H1 (cell line): ENCODE results near the gene TNFRSF8. TPM values are rescaled to one million over a fixed set of nuclear protein-coding genes. Genes with fewer than 3 reads are reported as not detected.

Experiments
- CTCF ChIA-PET: fragments of 300-600 bp; sonication (Branson Sonifier 250); formaldehyde crosslinking; loops from one replicate; lab custom pipeline; 2021; ENCODE audit not compliant: partially characterized antibody; lab: Charles Lee
- POLR2A ChIA-PET: fragments of 300-600 bp; sonication (Branson Sonifier 250); formaldehyde crosslinking; loops from one replicate; lab custom pipeline; 2021; ENCODE audit warnings: inconsistent platforms; ENCODE audit not compliant: partially characterized antibody; lab: Charles Lee
- DNase-seq, 2 experiments: peaks; one replicate each; pipeline versions ENCODE4 v3.0.0 to v3.0.0-alpha.2; 2010 to 2022; ENCODE audit warnings: low spot score in 2 of 2, low read depth in 1 of 2, mixed read lengths in 1 of 2
- FAIRE-seq: peaks from 2 replicates; lab custom pipeline; 2011; peaks lifted over from hg19 to GRCh38; lab: Jason Lieb, UNC
- H2AFZ ChIP-seq: 2 replicates; pipeline ENCODE4 v1.8.1; 2012; ENCODE audit warnings: low read length, inconsistent platforms
- H2AK5ac ChIP-seq: 2 replicates; pipeline ENCODE4 v1.6.1; 2013; ENCODE audit warnings: low read depth, low read length
- H2BK120ac ChIP-seq: replicated peaks from 2 replicates; pipeline ENCODE3; 2013; ENCODE audit warnings: low read depth, low read length, inconsistent platforms
- H2BK12ac ChIP-seq: 2 replicates; pipeline ENCODE4 v1.6.1; 2013; ENCODE audit warnings: low read depth, low read length
- H2BK15ac ChIP-seq: 2 replicates; pipeline ENCODE4 v1.6.1; 2013; ENCODE audit warnings: low read length
- H2BK20ac ChIP-seq: 2 replicates; pipeline ENCODE4 v1.6.1; 2013; ENCODE audit warnings: low read length
- H2BK5ac ChIP-seq: 2 replicates; pipeline ENCODE4 v1.6.1; 2013; ENCODE audit warnings: low read depth, low read length
- H3K14ac ChIP-seq: 2 replicates; pipeline ENCODE4 v1.6.1; 2013; ENCODE audit warnings: inconsistent platforms; ENCODE audit not compliant: insufficient read length
- H3K18ac ChIP-seq: 2 replicates; pipeline ENCODE4 v1.6.1; 2013; ENCODE audit warnings: low read length; ENCODE audit errors: extremely low read depth
- H3K23ac ChIP-seq: 2 replicates; pipeline ENCODE4 v1.6.1; 2013; ENCODE audit warnings: inconsistent platforms; ENCODE audit not compliant: insufficient read length
- H3K23me2 ChIP-seq: 2 replicates; pipeline ENCODE4 v1.6.1; 2013; ENCODE audit warnings: low read depth, low read length
- H3K27ac ChIP-seq: 2 replicates; pipeline ENCODE4 v1.6.1; 2011; ENCODE audit warnings: low read depth, low read length, inconsistent platforms
- H3K27me3 ChIP-seq, 4 experiments: replicated peaks in 1 of 4; 1 replicate in 1 of 4; 2 replicates in 3 of 4; pipeline versions ENCODE4 v1.6.1 to v1.8.1; 2011 to 2013; ENCODE audit warnings: low read length in 3 of 4, mild to moderate bottlenecking in 3 of 4, inconsistent platforms in 2 of 4, mixed read lengths in 2 of 4, moderate library complexity in 1 of 4; ENCODE audit not compliant: control insufficient read depth in 3 of 4, insufficient read depth in 3 of 4; ENCODE audit errors: extremely low read depth in 1 of 4
- H3K36me3 ChIP-seq, 4 experiments: 2 replicates each; pipeline versions ENCODE4 v1.6.1 to v1.8.1; 2011 to 2013; ENCODE audit warnings: mild to moderate bottlenecking in 4 of 4, low read length in 3 of 4, moderate library complexity in 2 of 4, control low read depth in 1 of 4, inconsistent platforms in 1 of 4; ENCODE audit not compliant: insufficient read depth in 4 of 4, control insufficient read depth in 2 of 4
- H3K4ac ChIP-seq: replicated peaks from 2 replicates; pipeline ENCODE3; 2013; ENCODE audit warnings: low read length, low read depth, mixed read lengths, inconsistent platforms; ENCODE audit not compliant: insufficient read length
- H3K4me1 ChIP-seq, 4 experiments: replicated peaks in 1 of 4; 1 replicate in 1 of 4; 2 replicates in 3 of 4; pipeline versions ENCODE4 v1.6.1 to v1.8.1; 2011 to 2013; ENCODE audit warnings: low read length in 3 of 4, inconsistent platforms in 2 of 4, mixed read lengths in 1 of 4; ENCODE audit not compliant: insufficient read depth in 4 of 4, control insufficient read depth in 3 of 4
- H3K4me2 ChIP-seq, 2 experiments: 2 replicates each; pipeline versions ENCODE4 v1.6.1 to v1.8.1; 2011 to 2013; ENCODE audit warnings: low read depth in 2 of 2, low read length in 2 of 2, control low read depth in 1 of 2, inconsistent platforms in 1 of 2, mild to moderate bottlenecking in 1 of 2; ENCODE audit not compliant: insufficient read depth in 1 of 2
- H3K4me3 ChIP-seq, 4 experiments: fragments of 200-600, 300-600 bp in 1 of 4; sonication (generic), shearing (Covaris generic), sonication (Bioruptor Twin) in 1 of 4; 2 replicates each; pipeline versions ENCODE4 v1.5.1 to v1.8.1; 2011 to 2016; ENCODE audit warnings: low read length in 4 of 4, low read depth in 3 of 4, control low read depth in 2 of 4, inconsistent platforms in 2 of 4, mild to moderate bottlenecking in 2 of 4, mixed read lengths in 1 of 4, moderate library complexity in 1 of 4; ENCODE audit not compliant: insufficient read depth in 2 of 4; ENCODE audit errors: extremely low read depth in 1 of 4
- H3K56ac ChIP-seq: replicated peaks from 2 replicates; pipeline ENCODE3; 2013; ENCODE audit warnings: low read depth, mild to moderate bottlenecking, mixed read lengths, low read length, inconsistent platforms; ENCODE audit not compliant: insufficient read length
- H3K79me1 ChIP-seq: 2 replicates; pipeline ENCODE4 v1.6.1; 2013; ENCODE audit warnings: low read depth, low read length, control low read depth
- H3K79me2 ChIP-seq, 2 experiments: 2 replicates each; pipeline versions ENCODE4 v1.6.1 to v1.8.1; 2012 to 2013; ENCODE audit warnings: low read length in 2 of 2, mild to moderate bottlenecking in 2 of 2, inconsistent platforms in 1 of 2; ENCODE audit not compliant: insufficient read depth in 2 of 2, control insufficient read depth in 1 of 2
- H3K9ac ChIP-seq, 4 experiments: replicated peaks in 1 of 4; 1 replicate in 1 of 4; 2 replicates in 3 of 4; pipeline versions ENCODE4 v1.6.1 to v1.8.1; 2011 to 2013; ENCODE audit warnings: low read depth in 3 of 4, low read length in 3 of 4, control low read depth in 2 of 4, mild to moderate bottlenecking in 2 of 4, moderate library complexity in 2 of 4, inconsistent platforms in 1 of 4; ENCODE audit errors: extremely low read depth in 1 of 4
- H3K9me3 ChIP-seq, 2 experiments: 2 replicates each; pipeline versions ENCODE4 v1.6.1 to v1.8.1; 2012 to 2013; ENCODE audit warnings: mild to moderate bottlenecking in 2 of 2, moderate library complexity in 2 of 2, control low read depth in 1 of 2, inconsistent platforms in 1 of 2, low read depth in 1 of 2, low read length in 1 of 2, mixed read lengths in 1 of 2; ENCODE audit not compliant: insufficient read depth in 2 of 2
- H4K20me1 ChIP-seq, 2 experiments: replicated peaks in 1 of 2; 2 replicates each; pipeline versions ENCODE3 to v1.8.1; 2011 to 2013; ENCODE audit warnings: inconsistent platforms in 2 of 2, low read length in 2 of 2, mild to moderate bottlenecking in 1 of 2; ENCODE audit not compliant: insufficient read depth in 2 of 2, control insufficient read depth in 1 of 2
- H4K5ac ChIP-seq: 2 replicates; pipeline ENCODE4 v1.6.1; 2013; ENCODE audit warnings: low read length, low read depth, mixed read lengths, inconsistent platforms; ENCODE audit not compliant: insufficient read length
- H4K8ac ChIP-seq: 2 replicates; pipeline ENCODE4 v1.8.0; 2013; ENCODE audit warnings: mild to moderate bottlenecking, moderate library complexity, low read length, inconsistent platforms; ENCODE audit not compliant: insufficient read depth; ENCODE audit errors: extremely low read depth
- H4K91ac ChIP-seq: replicated peaks from 2 replicates; pipeline ENCODE3; 2013; ENCODE audit warnings: low read length, mixed read lengths, inconsistent platforms; ENCODE audit not compliant: insufficient read length
- RAD21 ChIP-seq, 2 experiments: IDR thresholded peaks in 1 of 2; conservative IDR thresholded peaks in 1 of 2; 2 replicates each; pipeline ENCODE4 v1.6.1; 2011; ENCODE audit warnings: low read depth in 2 of 2, low read length in 2 of 2, improper control_type of control experiment in 1 of 2, inconsistent platforms in 1 of 2, mild to moderate bottlenecking in 1 of 2, moderate library complexity in 1 of 2
- WGBS, 2 experiments: shearing (Covaris generic) in 1 of 2; methylation state at CpG; one replicate each; pipeline versions ENCODE4 v1.1.6 to v1.1.7; 2013 to 2015; ENCODE audit warnings: low lambda C conversion rate in 2 of 2, mixed read lengths in 2 of 2, inconsistent platforms in 1 of 2, low coverage in 1 of 2, missing lambda C conversion rate in 1 of 2; ENCODE audit not compliant: insufficient replicate concordance in 2 of 2, insufficient coverage in 1 of 2, insufficient read length in 1 of 2; ENCODE audit errors: extremely low coverage in 1 of 2, missing lambda C conversion rate in 1 of 2; 5-methylcytosine and 5-hydroxymethylcytosine counted together
- polyA plus RNA-seq, 7 experiments: library from polyadenylated mRNA; depleted of rRNA in 3 of 7; stranded (reverse) in 5 of 7; unstranded in 2 of 7; fragments of >200 nt in 5 of 7; fragments of 200-250 nt in 2 of 7; gene quantifications; 1 replicate in 5 of 7; 2 replicates in 1 of 7; 4 replicates in 1 of 7; pipeline versions ENCODE4 v1.2.1 to v1.2.3, GENCODE V29; 2011 to 2013; ENCODE audit warnings: missing spikeins in 2 of 7, mixed read lengths in 2 of 7
- total RNA-seq: library from RNA; stranded (reverse); fragmentation: NEBNext Ultra II Directional; extraction: Animal tissue kit (Norgen Biotek cat#: 25700); gene quantifications from 2 replicates; pipeline ENCODE4 v1.2.1, GENCODE V29; 2021
- TF ChIP-seq, protein P1 (sequence below), 3 experiments: IDR thresholded peaks; 1 replicate in 2 of 3; 2 replicates in 1 of 3; pipeline versions ENCODE4 v1.5.1 to v1.6.1; 2011; ENCODE audit warnings: low read length in 3 of 3, mild to moderate bottlenecking in 3 of 3, inconsistent platforms in 2 of 3, low read depth in 1 of 3, moderate library complexity in 1 of 3; ENCODE audit not compliant: insufficient read depth in 1 of 3; ENCODE audit errors: control extremely low read depth in 1 of 3

Gene TNFRSF8
- total and polyA plus RNA-seq, 2 of the 8 experiments (the other 6 are each of a cell fraction or from before 2014, with no cell fraction given): 23.2 to 32.7 TPM

GRCh38 chr1:12124693-12125421 is 61.8 kb downstream of the TNFRSF8 start:
- H3K23ac ChIP-seq: no peak overlapping the region
- peak; percentile 68 for FAIRE-seq
- H2BK120ac ChIP-seq: no peak overlapping the region
- ChIA-PET CTCF (interaction anchor here (0.7 to 12.6 kb wide), 46 partner anchors 9 to 679 kb away, joined by 3 to 503 read pairs (median 8); partner anchors contain the start of genes TNFRSF1B and VPS13D), POLR2A (interaction anchor here (1.1 to 2.0 kb wide), 4 partner anchors 15 to 80 kb away, joined by 3 to 8 read pairs (median 4); no protein-coding TSS in a partner anchor)
- no peak overlapping the region for H3K14ac ChIP-seq
- no peak overlapping the region for H3K18ac ChIP-seq
- H3K4me1 ChIP-seq: no peaks in the 10 kb centered on the region
- H3K23me2 ChIP-seq: no peaks in the 10 kb centered on the region
- peak; percentile 41 to 91 for DNase-seq
- no peaks in the 10 kb centered on the region for H4K20me1 ChIP-seq
- no peak overlapping the region for H3K4me3 ChIP-seq
- no peaks in the 10 kb centered on the region for H3K9me3 ChIP-seq
- H4K91ac ChIP-seq: no peak overlapping the region
- H2AFZ ChIP-seq: no peak overlapping the region
- no peak overlapping the region for H2BK15ac ChIP-seq
- no peak overlapping the region for H2AK5ac ChIP-seq
- H4K5ac ChIP-seq: no peak overlapping the region
- H3K27ac ChIP-seq: no peak overlapping the region
- H2BK20ac ChIP-seq: no peak overlapping the region
- WGBS, 2 experiments: 65% methylated on average over 19 of the region's 19 CpGs; no CpG with 5 or more reads in 1 of the 2 experiments
- no peak overlapping the region for H3K4ac ChIP-seq
- no peak overlapping the region for H2BK12ac ChIP-seq
- no peak overlapping the region for H4K8ac ChIP-seq
- H3K27me3 ChIP-seq: no peaks in the 10 kb centered on the region
- no peaks in the 10 kb centered on the region for H3K79me2 ChIP-seq
- no peak overlapping the region for H2BK5ac ChIP-seq
- H3K79me1 ChIP-seq: no peaks in the 10 kb centered on the region
- H3K36me3 ChIP-seq: peaks cover 0 to 7% (median 2%) of the 10 kb centered on the region in 4 experiments; a peak in 5 of 8 replicates
- no peak overlapping the region for H3K9ac ChIP-seq
- H3K56ac ChIP-seq: no peak overlapping the region
- H3K4me2 ChIP-seq: no peak overlapping the region
- TF ChIP-seq, protein P1, sequence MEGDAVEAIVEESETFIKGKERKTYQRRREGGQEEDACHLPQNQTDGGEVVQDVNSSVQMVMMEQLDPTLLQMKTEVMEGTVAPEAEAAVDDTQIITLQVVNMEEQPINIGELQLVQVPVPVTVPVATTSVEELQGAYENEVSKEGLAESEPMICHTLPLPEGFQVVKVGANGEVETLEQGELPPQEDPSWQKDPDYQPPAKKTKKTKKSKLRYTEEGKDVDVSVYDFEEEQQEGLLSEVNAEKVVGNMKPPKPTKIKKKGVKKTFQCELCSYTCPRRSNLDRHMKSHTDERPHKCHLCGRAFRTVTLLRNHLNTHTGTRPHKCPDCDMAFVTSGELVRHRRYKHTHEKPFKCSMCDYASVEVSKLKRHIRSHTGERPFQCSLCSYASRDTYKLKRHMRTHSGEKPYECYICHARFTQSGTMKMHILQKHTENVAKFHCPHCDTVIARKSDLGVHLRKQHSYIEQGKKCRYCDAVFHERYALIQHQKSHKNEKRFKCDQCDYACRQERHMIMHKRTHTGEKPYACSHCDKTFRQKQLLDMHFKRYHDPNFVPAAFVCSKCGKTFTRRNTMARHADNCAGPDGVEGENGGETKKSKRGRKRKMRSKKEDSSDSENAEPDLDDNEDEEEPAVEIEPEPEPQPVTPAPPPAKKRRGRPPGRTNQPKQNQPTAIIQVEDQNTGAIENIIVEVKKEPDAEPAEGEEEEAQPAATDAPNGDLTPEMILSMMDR (IDR thresholded peaks at IDR 0.05; ENCODE audit: control extremely low read depth in 1 of 3, insufficient read depth in 1 of 3, low read depth in 1 of 3, low read length in 3 of 3): peak; percentile 78 to 97 (median 89)
- peak; percentile 96 to 97 for TF ChIP-seq RAD21 (IDR thresholded peaks at IDR 0.05 in 1 of 2, conservative IDR thresholded peaks at IDR 0.05 in 1 of 2; ENCODE audit: low read depth in 2 of 2, low read length in 2 of 2)
